HT-29 (cell line): ENCODE data around the gene UST. TPM values are rescaled to one million over a fixed set of nuclear protein-coding genes. Genes with fewer than 3 reads are reported as not detected.
"Not testable (repeated sequence)": the region's sequence is repeated elsewhere in the genome, so short reads cannot be mapped to it uniquely, and the experiment has no call there.

ENCODE experiments used
- DNase-seq: peaks from one replicate; pipeline ENCODE4 v3.0.0-alpha.2; 2015; ENCODE audit warnings: low spot score
- total RNA-seq: library from RNA; depleted of rRNA; stranded (reverse); fragments of >200 nt; shearing (Covaris generic); gene quantifications from 2 replicates; pipeline ENCODE4 v1.2.3, GENCODE V29; 2014

Gene UST
- total RNA-seq, 1 experiment from 2014 or later = 3.1 TPM

- peak; percentile 31 for DNase-seq
These were observed 226.8 kb downstream of the UST start for GRCh38 chr6:148973538-148974208.

GRCh38 chr6:148974351-148974750, 227.5 kb downstream of the UST start:
- DNase-seq = no peak

GRCh38 chr6:148978298-148978697, 231.5 kb downstream of the UST start:
- DNase-seq = not testable (repeated sequence)

- no peak for DNase-seq
These were observed 232.4 kb downstream of the UST start for GRCh38 chr6:148979014-148979901.

GRCh38 chr6:148980234-148980633, 233.4 kb downstream of the UST start:
- no peak for DNase-seq

GRCh38 chr6:148981515-148981914, 234.7 kb downstream of the UST start:
- no peak for DNase-seq

GRCh38 chr6:148983101-148983761, 236.4 kb downstream of the UST start:
- DNase-seq = no peak

GRCh38 chr6:148983966-148984365, 237.1 kb downstream of the UST start:
- no peak for DNase-seq

GRCh38 chr6:148984531-148985056, 237.8 kb downstream of the UST start:
- DNase-seq = no peak

- DNase-seq = no peak
These were observed 238.7 kb downstream of the UST start for GRCh38 chr6:148985499-148985898.

GRCh38 chr6:148986608-148987007, 239.8 kb downstream of the UST start:
- no peak for DNase-seq

GRCh38 chr6:148987982-148988381, 241.2 kb downstream of the UST start:
- no peak for DNase-seq

GRCh38 chr6:148989585-148989984, 242.8 kb downstream of the UST start:
- no peak for DNase-seq

- DNase-seq = no peak
These were observed 243.6 kb downstream of the UST start for GRCh38 chr6:148990403-148990802.

GRCh38 chr6:148996815-148997214, 250.0 kb downstream of the UST start:
- no peak for DNase-seq

- DNase-seq = no peak
These were observed 251.0 kb downstream of the UST start for GRCh38 chr6:148997865-148998264.

- no peak for DNase-seq
These were observed 251.9 kb downstream of the UST start for GRCh38 chr6:148998704-148999103.

GRCh38 chr6:148999501-148999900, 252.7 kb downstream of the UST start:
- no peak for DNase-seq

GRCh38 chr6:148999929-149000468, 253.2 kb downstream of the UST start:
- no peak for DNase-seq

GRCh38 chr6:149001422-149001821, 254.6 kb downstream of the UST start:
- DNase-seq = no peak

GRCh38 chr6:149003560-149003959, 256.7 kb downstream of the UST start:
- no peak for DNase-seq

GRCh38 chr6:149004664-149005063, 257.8 kb downstream of the UST start:
- DNase-seq = no peak
